Lung (tissue), 12 donors: ENCODE data around the gene APBA2. TPM values are rescaled to one million over a fixed set of nuclear protein-coding genes. Genes with fewer than 3 reads are reported as not detected.

ENCODE experiments used
- ATAC-seq: fragments of 200-7000 bp; cut with Tn5 transposase; one replicate; pipeline ENCODE4 v1.9.1; 2020; ENCODE audit warnings: moderate number of reproducible peaks; ENCODE audit not compliant: insufficient read depth, low FRiP score
- DNase-seq, 3 donors: peaks; one replicate each; pipeline ENCODE4 v3.0.0-alpha.2; 2013 to 2017
- H3K27ac ChIP-seq, 2 donors: one replicate each; pipeline ENCODE4 v1.5.1; 2013; ENCODE audit warnings: mild to moderate bottlenecking in 2 of 2, moderate library complexity in 2 of 2, control low read depth in 1 of 2, inconsistent platforms in 1 of 2, low read depth in 1 of 2, low read length in 1 of 2
- H3K27me3 ChIP-seq, 3 donors: one replicate each; pipeline ENCODE4 v1.5.1; 2013; ENCODE audit warnings: low read length in 2 of 3; ENCODE audit not compliant: control insufficient read depth in 3 of 3, insufficient read depth in 3 of 3
- H3K36me3 ChIP-seq, 4 donors: one replicate each; pipeline ENCODE4 v1.5.1; 2013; ENCODE audit warnings: low read length in 4 of 4, mild to moderate bottlenecking in 1 of 4, moderate library complexity in 1 of 4; ENCODE audit not compliant: control insufficient read depth in 4 of 4, insufficient read depth in 4 of 4
- H3K4me1 ChIP-seq, 5 donors: one replicate each; pipeline ENCODE4 v1.5.1; 2013; ENCODE audit warnings: low read length in 5 of 5, mild to moderate bottlenecking in 2 of 5, moderate library complexity in 1 of 5; ENCODE audit not compliant: control insufficient read depth in 5 of 5, insufficient read depth in 5 of 5
- H3K4me3 ChIP-seq: one replicate; pipeline ENCODE4 v1.5.1; 2013; ENCODE audit warnings: mild to moderate bottlenecking, control low read depth, moderate library complexity
- H3K9ac ChIP-seq, 2 donors: one replicate each; pipeline ENCODE4 v1.5.1; 2013; ENCODE audit warnings: low read length in 2 of 2, control low read depth in 1 of 2; ENCODE audit not compliant: insufficient read depth in 1 of 2
- H3K9me3 ChIP-seq, 4 donors: one replicate each; pipeline ENCODE4 v1.5.1; 2013; ENCODE audit warnings: low read length in 3 of 4, mild to moderate bottlenecking in 1 of 4, moderate library complexity in 1 of 4; ENCODE audit not compliant: control insufficient read depth in 4 of 4, insufficient read depth in 3 of 4
- CTCF ChIP-seq: IDR thresholded peaks from 2 replicates; pipeline ENCODE4 v1.5.1; 2012; ENCODE audit warnings: mild to moderate bottlenecking; ENCODE audit errors: control extremely low read depth, extremely low read depth
- WGBS, 2 donors: extraction: QIAGEN DNeasy Blood & Tissue Kit; methylation state at CpG; one replicate each; pipeline ENCODE4 v1.1.7; 2013; 5-methylcytosine and 5-hydroxymethylcytosine counted together
- polyA plus RNA-seq, 2 donors: library from polyadenylated mRNA; stranded (reverse); fragments of 200-250 nt; gene quantifications; one replicate each; pipeline ENCODE4 v1.2.1, GENCODE V29; 2013
- total RNA-seq, 2 donors: library from RNA; depleted of rRNA in 1 of 2; stranded (reverse); fragments of >200 nt in 1 of 2; gene quantifications; one replicate each; pipeline ENCODE4 v1.2.1, GENCODE V29; 2014 to 2021
- donor health status: control.
- donor health status: control.
- donor health status: Bipolar disorder and iron deficiency.
- donor health status: healthy.
- donor health status: DM: yes; HTN: yes; CAD: no.

The APBA2 gene
- total and polyA plus RNA-seq, 4 donors: 1.6 to 18.3 (median 4.5) TPM

- DNase-seq (no peak), ATAC-seq (no peak)
- no peak for TF ChIP-seq CTCF
- Histone ChIP-seq H3K4me3 (no peak overlapping the region), H3K4me1 (no peaks in the 10 kb centered on the region), H3K9me3 (peaks cover 0 to 11% (median 1%) of the 10 kb centered on the region in 4 donors), H3K27me3 (no peaks in the 10 kb centered on the region), H3K36me3 (no peaks in the 10 kb centered on the region), H3K9ac (no peak overlapping the region), H3K27ac (no peak overlapping the region)
- 84 to 94% methylated on average over 3 of the region's 3 CpGs for WGBS, 2 donors
Measured at GRCh38 chr15:29031502-29032228, 145.9 kb downstream of the APBA2 start.

GRCh38 chr15:29032229-29032625 lies 146.5 kb downstream of the APBA2 start:
- H3K27ac ChIP-seq: no peak overlapping the region
- H3K4me1 ChIP-seq: no peaks in the 10 kb centered on the region
- no peak for ATAC-seq
- H3K36me3 ChIP-seq: no peaks in the 10 kb centered on the region
- 88 to 94% methylated on average over 4 of the region's 4 CpGs for WGBS, 2 donors
- no peaks in the 10 kb centered on the region for H3K27me3 ChIP-seq
- no peak overlapping the region for H3K9ac ChIP-seq
- no peak overlapping the region for H3K4me3 ChIP-seq
- no peak for TF ChIP-seq CTCF
- peaks cover 0 to 11% (median 1%) of the 10 kb centered on the region in 4 donors for H3K9me3 ChIP-seq
- DNase-seq: no peak

DNA sequence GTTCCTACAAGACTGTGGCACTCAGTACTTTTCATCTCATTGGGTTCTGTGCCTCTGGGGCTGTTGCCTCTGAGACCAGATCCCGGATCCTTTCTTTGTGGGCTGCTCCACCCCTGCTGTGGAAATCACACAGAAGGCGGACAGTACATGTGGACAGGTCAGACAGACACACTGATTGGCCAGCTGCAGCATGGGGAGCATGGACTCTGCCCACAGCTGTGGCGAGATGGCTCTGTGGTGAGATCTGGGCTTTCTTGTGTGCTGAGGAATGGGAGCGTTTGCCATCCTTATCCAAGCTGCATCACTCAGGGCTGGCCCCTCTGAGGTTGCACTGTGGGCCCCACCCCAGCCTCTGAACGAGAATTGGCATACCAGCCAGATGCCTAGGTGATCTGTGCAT lies 147.0 kb downstream of the APBA2 start:
- H3K27me3 ChIP-seq: no peaks in the 10 kb centered on the region

More for the DNA sequence above, 147.0 kb downstream of the APBA2 start:
- Histone ChIP-seq H3K4me3 (no peak overlapping the region), H3K27ac (no peak overlapping the region), H3K4me1 (no peaks in the 10 kb centered on the region), H3K9ac (no peak overlapping the region), H3K9me3 (peaks cover 0 to 12% (median 1%) of the 10 kb centered on the region in 4 donors), H3K36me3 (no peaks in the 10 kb centered on the region)
- WGBS, 2 donors: 88 to 93% methylated on average over 5 of the region's 5 CpGs
- no peak for ATAC-seq
- no peak for DNase-seq
- TF ChIP-seq CTCF: no peak
